GM13977 (cell line): ENCODE data around the gene EVC.

ENCODE experiments used
- DNase-seq: peaks from one replicate; pipeline ENCODE4 v3.0.0; 2012; ENCODE audit warnings: low spot score
- in situ Hi-C: fragments of 300-500 bp; cut with MboI; formaldehyde crosslinking; loops from one replicate; pipeline ENCODE4 v1.12.0; 2022; ENCODE audit warnings: low sequenced_read_pairs, low pct_unique_long_range_greater_than_20kb, mixed read lengths, inconsistent platforms; ENCODE audit not compliant: unreplicated experiment
- TF ChIP-seq, protein P1 (sequence below): IDR thresholded peaks from 2 replicates; pipeline ENCODE4 v1.5.1; 2012; ENCODE audit warnings: mild to moderate bottlenecking, control low read depth; ENCODE audit not compliant: insufficient read depth; ENCODE audit errors: extremely low read depth, missing control alignments

Gene EVC

DNA sequence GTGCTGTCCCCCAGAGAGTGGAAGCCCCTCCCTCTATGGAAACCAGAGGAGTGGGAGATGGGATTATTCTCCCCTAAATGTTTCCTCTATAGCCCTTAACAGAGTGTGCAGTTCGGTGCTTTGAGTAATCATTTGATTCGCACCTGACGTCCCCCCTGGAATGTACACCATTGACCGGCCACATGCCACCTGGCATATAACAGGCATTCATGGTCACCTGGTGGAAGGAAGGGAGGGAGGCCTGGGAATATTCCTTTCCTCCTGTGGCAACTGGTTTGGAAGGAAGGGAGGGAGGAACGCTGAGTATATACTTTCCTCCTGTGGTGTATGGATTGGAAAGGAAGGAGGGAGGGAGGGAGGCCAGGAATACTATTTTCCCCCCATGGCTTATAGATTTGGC lies 104.6 kb downstream of the EVC start:
- DNase-seq: no peak
- in situ Hi-C loops: loop anchor here (25.0 kb wide), 2 partner anchors 428 to 753 kb away; partner anchors contain the start of gene STK32B
- TF ChIP-seq, protein P1, sequence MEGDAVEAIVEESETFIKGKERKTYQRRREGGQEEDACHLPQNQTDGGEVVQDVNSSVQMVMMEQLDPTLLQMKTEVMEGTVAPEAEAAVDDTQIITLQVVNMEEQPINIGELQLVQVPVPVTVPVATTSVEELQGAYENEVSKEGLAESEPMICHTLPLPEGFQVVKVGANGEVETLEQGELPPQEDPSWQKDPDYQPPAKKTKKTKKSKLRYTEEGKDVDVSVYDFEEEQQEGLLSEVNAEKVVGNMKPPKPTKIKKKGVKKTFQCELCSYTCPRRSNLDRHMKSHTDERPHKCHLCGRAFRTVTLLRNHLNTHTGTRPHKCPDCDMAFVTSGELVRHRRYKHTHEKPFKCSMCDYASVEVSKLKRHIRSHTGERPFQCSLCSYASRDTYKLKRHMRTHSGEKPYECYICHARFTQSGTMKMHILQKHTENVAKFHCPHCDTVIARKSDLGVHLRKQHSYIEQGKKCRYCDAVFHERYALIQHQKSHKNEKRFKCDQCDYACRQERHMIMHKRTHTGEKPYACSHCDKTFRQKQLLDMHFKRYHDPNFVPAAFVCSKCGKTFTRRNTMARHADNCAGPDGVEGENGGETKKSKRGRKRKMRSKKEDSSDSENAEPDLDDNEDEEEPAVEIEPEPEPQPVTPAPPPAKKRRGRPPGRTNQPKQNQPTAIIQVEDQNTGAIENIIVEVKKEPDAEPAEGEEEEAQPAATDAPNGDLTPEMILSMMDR: no peak

DNA sequence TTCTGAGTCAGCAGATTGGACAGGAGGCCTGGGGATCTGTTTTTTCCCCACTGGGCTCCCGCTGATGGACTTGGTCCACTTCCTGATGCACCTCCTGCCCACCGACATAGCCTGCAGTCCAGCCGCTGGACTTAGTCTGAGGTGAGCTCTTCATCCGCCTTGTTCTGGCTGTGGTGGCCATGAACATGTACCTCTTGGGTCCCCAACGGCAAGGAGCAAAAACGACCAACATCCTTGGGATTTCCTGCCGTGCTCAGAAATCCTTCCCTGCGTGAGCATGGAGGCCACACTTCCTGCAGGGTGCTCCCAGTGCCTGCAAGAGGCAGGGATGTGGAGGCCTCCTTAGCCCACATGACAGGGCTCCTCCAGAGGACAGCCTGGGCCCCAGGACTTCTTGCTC lies 105.1 kb downstream of the EVC start:
- in situ Hi-C loops: loop anchor here (25.0 kb wide), 2 partner anchors 429 to 754 kb away; partner anchors contain the start of gene STK32B
- no peak for DNase-seq
- TF ChIP-seq, protein P1: no peak

DNA sequence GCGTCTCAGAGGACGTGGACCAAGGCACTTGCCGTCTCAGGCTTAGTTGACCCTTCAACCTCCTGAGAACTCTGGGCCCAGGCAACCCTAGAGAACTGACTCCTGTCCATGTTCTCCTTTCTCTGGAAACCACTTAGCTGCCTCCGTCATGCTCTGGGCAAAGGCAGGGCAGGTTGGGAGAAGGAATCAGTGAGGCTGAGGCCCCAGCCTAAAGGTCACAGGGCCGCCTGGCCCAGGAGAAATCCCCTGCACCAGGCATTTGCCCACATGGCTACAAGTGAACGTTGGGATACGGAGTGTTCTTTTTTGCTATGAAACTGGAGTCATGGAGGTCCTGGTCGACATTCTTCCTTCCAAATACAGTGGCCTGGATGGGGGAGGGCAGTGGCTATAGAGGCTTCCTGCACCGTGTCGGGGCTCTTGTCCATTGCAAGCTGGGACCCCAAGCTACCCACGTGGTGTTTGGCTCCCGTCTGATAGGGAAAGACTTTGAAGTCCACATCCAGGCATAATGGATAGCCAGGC lies 105.9 kb downstream of the EVC start:
- TF ChIP-seq, protein P1: no peak
- in situ Hi-C loops: loop anchor here (25.0 kb wide), 2 partner anchors 430 to 755 kb away; partner anchors contain the start of gene STK32B
- DNase-seq: no peak

DNA sequence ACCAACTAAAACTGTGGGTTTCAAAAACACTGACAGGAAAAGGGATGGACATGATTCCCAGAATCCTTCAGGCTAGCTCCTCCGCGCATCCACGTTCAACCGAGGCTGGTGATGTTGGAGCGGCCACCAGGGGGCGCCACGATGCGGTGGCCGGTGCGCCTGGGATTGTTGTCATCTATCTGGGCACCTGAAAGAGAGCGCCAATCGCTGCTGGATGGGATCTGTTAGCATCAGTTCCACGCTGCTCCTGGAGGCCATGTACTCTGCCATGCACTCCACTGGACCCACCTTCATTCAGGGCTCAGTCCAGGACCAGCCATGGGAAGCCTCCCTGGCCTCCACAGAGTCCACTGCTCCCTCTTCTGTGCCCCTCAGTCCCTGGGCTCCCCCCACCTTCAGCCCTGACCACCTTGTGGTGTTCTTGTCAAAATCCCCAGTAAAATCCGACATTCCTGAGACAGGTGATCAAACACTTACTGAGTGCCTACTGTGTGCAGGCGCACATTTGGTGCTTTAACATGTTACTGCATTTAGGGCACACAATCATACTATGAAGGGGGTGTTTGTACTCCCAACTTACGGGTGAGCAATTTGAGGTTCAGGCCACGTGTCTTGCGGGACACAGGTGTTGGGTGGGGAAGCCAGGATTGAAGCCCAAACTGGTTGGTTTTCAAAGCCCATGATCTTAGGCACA lies 110.8 kb downstream of the EVC start:
- in situ Hi-C loops: loop anchor here (25.0 kb wide), 2 partner anchors 435 to 760 kb away; partner anchors contain the start of gene STK32B
- no peak for DNase-seq
- TF ChIP-seq, protein P1: peak; percentile 55

DNA sequence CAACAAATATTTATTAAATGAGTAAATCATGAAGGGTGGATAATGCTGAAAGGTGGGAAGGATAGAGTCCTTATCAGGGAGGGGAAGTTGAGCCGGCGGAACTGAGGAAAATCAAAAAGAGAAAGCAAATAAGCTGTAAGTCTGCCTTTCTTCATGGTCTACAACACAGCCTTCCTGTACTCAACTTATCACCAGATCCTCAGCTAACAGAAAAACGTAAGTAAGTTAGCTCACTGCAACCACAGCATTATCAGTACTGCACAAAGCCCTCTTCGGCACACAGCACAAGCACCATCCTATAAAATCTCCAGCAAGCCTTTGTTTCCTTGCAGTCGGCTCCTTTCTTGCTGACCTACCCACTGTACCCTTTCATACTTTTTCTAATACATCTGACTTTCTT lies 111.6 kb downstream of the EVC start:
- TF ChIP-seq, protein P1: no peak
- in situ Hi-C loops: loop anchor here (25.0 kb wide), 2 partner anchors 435 to 760 kb away; partner anchors contain the start of gene STK32B
- no peak for DNase-seq

DNA sequence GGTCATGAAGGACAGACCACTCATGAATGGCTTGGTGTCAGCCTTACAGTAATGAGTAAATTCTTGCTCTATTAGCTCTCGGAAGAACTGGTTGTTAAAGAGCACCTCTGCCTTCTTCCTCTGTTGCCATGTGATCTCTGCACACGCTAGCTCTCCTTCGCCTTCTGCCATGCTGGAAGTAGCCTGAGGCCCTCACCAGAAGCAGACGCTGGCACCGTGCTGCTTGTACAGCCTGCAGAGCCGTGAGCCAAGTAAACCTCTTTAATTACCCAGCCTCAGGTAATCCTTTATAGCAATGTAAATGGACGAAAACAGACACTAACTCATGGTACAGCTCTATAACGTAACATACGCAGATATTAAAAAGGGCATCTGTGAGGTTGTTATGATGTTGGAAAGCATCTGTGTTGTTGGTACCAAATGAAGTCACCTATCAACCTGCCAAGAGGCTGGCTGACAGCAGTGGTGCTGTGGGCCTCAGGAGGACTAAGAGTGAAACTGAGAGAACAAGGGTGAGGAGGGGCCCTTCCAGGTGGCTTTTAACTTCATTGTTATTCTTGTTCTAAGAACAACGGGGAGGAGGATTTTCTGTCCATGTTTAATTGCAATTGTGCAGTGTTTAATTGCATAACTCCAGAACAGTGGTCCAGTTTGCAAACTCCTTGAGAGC lies 112.7 kb downstream of the EVC start:
- DNase-seq: no peak
- in situ Hi-C loops: loop anchor here (25.0 kb wide), 2 partner anchors 436 to 761 kb away; partner anchors contain the start of gene STK32B
- TF ChIP-seq, protein P1: no peak
